ENCODE measurements around the gene DPP7.

DNA sequence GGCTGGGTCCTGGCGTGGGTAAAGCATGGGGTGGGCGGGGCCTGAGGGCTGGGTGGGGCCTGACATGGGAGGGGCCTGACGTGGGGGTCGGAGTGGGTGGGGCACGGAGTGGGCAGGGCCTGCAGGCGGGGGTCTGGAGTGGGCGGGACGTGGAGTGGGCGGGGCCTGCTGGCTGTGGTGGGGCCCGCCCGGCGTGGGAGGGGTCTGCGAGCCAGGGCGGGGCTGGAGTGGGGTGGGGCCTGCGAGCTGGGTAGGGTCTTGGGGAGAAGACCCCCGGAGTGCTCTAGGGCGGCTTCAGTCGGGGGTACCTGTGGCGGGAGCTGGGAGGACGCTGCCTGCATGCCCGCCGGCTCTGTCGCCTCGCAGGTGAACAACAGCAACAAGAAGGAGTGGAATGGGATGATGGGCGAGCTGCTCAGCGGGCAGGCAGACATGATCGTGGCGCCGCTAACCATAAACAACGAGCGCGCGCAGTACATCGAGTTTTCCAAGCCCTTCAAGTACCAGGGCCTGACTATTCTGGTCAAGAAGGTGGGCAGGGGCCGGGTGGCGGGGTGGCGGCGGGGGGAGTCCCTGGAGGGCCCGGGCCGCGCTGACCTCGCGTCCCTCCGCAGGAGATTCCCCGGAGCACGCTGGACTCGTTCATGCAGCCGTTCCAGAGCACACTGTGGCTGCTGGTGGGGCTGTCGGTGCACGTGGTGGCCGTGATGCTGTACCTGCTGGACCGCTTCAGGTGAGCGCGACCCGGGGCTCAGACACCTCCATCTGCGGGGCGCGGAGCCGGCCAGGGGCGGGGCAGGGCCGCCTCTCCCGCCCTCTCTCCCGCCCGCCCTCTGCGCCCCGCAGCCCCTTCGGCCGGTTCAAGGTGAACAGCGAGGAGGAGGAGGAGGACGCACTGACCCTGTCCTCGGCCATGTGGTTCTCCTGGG is 47.3 kb upstream of the DPP7 start:
- TF ChIP-seq, protein P1, sequence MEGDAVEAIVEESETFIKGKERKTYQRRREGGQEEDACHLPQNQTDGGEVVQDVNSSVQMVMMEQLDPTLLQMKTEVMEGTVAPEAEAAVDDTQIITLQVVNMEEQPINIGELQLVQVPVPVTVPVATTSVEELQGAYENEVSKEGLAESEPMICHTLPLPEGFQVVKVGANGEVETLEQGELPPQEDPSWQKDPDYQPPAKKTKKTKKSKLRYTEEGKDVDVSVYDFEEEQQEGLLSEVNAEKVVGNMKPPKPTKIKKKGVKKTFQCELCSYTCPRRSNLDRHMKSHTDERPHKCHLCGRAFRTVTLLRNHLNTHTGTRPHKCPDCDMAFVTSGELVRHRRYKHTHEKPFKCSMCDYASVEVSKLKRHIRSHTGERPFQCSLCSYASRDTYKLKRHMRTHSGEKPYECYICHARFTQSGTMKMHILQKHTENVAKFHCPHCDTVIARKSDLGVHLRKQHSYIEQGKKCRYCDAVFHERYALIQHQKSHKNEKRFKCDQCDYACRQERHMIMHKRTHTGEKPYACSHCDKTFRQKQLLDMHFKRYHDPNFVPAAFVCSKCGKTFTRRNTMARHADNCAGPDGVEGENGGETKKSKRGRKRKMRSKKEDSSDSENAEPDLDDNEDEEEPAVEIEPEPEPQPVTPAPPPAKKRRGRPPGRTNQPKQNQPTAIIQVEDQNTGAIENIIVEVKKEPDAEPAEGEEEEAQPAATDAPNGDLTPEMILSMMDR (IDR thresholded peaks at IDR 0.05) = no peak
- TF ChIP-seq POLR2AphosphoS5 (IDR thresholded peaks at IDR 0.05) (no peak), POLR2A (IDR thresholded peaks at IDR 0.05) (no peak)
